ENCODE data around the gene MPDZ. TPM values are rescaled to one million over a fixed set of nuclear protein-coding genes. Genes with fewer than 3 reads are reported as not detected.

The MPDZ gene
- total and polyA plus RNA-seq, 2 experiments from 2014 or later = 33.0 to 43.1 TPM

- Mint-ChIP-seq H3K27me3 (ENCODE audit: insufficient read depth, low read depth, poor library complexity) (no peaks in the 10 kb centered on the region), H3K4me1 (no peaks in the 10 kb centered on the region), H3K4me3 (no peak overlapping the region), H3K9me3 (no peaks in the 10 kb centered on the region), H3K27ac (no peak overlapping the region), H3K36me3 (ENCODE audit: low read depth) (peaks cover 20% of the 10 kb centered on the region; the same call in 2 of the 3 replicates)
- Histone ChIP-seq H3K4me2 (no peak overlapping the region), H3K27ac (ENCODE audit: low read depth) (no peak overlapping the region), H3K27me3 (ENCODE audit: insufficient read depth) (no peaks in the 10 kb centered on the region), H3K9me2 (ENCODE audit: insufficient read depth) (no peaks in the 10 kb centered on the region), H3K79me2 (replicated peaks; ENCODE audit: insufficient read depth) (no peaks in the 10 kb centered on the region), H3K36me3 (ENCODE audit: insufficient read depth) (peaks cover 4% of the 10 kb centered on the region; the same call in 1 of the 2 replicates), H3K4me3 (no peak overlapping the region), H4K20me1 (replicated peaks; ENCODE audit: insufficient read depth) (no peaks in the 10 kb centered on the region), H2AFZ (no peak overlapping the region), H3K4me1 (ENCODE audit: insufficient read depth) (no peaks in the 10 kb centered on the region), H3F3A (replicated peaks; ENCODE audit: low read depth) (no peaks in the 10 kb centered on the region)
- TF ChIP-seq CTCF (conservative IDR thresholded peaks at IDR 0.05; ENCODE audit: low read depth in 2 of 2) (no peak), EZH2 (IDR thresholded peaks at IDR 0.05; ENCODE audit: low read depth, unreplicated experiment) (no peak), REST (IDR thresholded peaks at IDR 0.05; ENCODE audit: unreplicated experiment) (no peak), CREB1 (CRISPR knock-in tag; IDR thresholded peaks at IDR 0.05; ENCODE audit: low read depth) (no peak), JUNB (IDR thresholded peaks at IDR 0.05; ENCODE audit: unreplicated experiment) (no peak), EZH2phosphoT487 (IDR thresholded peaks at IDR 0.05; ENCODE audit: unreplicated experiment) (no peak), ZNF331 (CRISPR knock-in tag; IDR thresholded peaks at IDR 0.05; ENCODE audit: low read depth) (no peak), STAT1 (IDR thresholded peaks at IDR 0.05; ENCODE audit: unreplicated experiment) (no peak), NANOG (IDR thresholded peaks at IDR 0.05; ENCODE audit: borderline replicate concordance) (no peak), ZNF114 (CRISPR knock-in tag; IDR thresholded peaks at IDR 0.05) (no peak), POLR2AphosphoS5 (IDR thresholded peaks at IDR 0.05; ENCODE audit: low read depth) (no peak)
- TF ChIP-seq, protein P1, sequence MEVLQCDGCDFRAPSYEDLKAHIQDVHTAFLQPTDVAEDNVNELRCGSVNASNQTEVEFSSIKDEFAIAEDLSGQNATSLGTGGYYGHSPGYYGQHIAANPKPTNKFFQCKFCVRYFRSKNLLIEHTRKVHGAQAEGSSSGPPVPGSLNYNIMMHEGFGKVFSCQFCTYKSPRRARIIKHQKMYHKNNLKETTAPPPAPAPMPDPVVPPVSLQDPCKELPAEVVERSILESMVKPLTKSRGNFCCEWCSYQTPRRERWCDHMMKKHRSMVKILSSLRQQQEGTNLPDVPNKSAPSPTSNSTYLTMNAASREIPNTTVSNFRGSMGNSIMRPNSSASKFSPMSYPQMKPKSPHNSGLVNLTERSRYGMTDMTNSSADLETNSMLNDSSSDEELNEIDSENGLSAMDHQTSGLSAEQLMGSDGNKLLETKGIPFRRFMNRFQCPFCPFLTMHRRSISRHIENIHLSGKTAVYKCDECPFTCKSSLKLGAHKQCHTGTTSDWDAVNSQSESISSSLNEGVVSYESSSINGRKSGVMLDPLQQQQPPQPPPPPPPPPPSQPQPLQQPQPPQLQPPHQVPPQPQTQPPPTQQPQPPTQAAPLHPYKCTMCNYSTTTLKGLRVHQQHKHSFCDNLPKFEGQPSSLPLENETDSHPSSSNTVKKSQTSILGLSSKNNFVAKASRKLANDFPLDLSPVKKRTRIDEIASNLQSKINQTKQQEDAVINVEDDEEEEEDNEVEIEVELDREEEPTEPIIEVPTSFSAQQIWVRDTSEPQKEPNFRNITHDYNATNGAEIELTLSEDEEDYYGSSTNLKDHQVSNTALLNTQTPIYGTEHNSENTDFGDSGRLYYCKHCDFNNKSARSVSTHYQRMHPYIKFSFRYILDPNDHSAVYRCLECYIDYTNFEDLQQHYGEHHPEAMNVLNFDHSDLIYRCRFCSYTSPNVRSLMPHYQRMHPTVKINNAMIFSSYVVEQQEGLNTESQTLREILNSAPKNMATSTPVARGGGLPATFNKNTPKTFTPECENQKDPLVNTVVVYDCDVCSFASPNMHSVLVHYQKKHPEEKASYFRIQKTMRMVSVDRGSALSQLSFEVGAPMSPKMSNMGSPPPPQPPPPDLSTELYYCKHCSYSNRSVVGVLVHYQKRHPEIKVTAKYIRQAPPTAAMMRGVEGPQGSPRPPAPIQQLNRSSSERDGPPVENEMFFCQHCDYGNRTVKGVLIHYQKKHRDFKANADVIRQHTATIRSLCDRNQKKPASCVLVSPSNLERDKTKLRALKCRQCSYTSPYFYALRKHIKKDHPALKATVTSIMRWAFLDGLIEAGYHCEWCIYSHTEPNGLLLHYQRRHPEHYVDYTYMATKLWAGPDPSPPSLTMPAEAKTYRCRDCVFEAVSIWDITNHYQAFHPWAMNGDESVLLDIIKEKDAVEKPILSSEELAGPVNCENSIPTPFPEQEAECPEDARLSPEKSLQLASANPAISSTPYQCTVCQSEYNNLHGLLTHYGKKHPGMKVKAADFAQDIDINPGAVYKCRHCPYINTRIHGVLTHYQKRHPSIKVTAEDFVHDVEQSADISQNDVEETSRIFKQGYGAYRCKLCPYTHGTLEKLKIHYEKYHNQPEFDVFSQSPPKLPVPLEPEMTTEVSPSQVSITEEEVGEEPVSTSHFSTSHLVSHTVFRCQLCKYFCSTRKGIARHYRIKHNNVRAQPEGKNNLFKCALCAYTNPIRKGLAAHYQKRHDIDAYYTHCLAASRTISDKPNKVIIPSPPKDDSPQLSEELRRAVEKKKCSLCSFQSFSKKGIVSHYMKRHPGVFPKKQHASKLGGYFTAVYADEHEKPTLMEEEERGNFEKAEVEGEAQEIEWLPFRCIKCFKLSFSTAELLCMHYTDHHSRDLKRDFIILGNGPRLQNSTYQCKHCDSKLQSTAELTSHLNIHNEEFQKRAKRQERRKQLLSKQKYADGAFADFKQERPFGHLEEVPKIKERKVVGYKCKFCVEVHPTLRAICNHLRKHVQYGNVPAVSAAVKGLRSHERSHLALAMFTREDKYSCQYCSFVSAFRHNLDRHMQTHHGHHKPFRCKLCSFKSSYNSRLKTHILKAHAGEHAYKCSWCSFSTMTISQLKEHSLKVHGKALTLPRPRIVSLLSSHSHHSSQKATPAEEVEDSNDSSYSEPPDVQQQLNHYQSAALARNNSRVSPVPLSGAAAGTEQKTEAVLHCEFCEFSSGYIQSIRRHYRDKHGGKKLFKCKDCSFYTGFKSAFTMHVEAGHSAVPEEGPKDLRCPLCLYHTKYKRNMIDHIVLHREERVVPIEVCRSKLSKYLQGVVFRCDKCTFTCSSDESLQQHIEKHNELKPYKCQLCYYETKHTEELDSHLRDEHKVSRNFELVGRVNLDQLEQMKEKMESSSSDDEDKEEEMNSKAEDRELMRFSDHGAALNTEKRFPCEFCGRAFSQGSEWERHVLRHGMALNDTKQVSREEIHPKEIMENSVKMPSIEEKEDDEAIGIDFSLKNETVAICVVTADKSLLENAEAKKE (CRISPR knock-in tag; IDR thresholded peaks at IDR 0.05) = no peak
- TF ChIP-seq, protein P2, sequence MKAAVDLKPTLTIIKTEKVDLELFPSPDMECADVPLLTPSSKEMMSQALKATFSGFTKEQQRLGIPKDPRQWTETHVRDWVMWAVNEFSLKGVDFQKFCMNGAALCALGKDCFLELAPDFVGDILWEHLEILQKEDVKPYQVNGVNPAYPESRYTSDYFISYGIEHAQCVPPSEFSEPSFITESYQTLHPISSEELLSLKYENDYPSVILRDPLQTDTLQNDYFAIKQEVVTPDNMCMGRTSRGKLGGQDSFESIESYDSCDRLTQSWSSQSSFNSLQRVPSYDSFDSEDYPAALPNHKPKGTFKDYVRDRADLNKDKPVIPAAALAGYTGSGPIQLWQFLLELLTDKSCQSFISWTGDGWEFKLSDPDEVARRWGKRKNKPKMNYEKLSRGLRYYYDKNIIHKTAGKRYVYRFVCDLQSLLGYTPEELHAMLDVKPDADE (IDR thresholded peaks at IDR 0.05) = no peak
- ATAC-seq (no peak), DNase-seq (ENCODE audit: low spot score) (no peak)
Measured at GRCh38 chr9:13215791-13216554, 63.5 kb downstream of the MPDZ start.

Data from GM23338 (cell line).